Ishikawa (cell line): ENCODE results near the gene TFAP2D.

Experiments
- CEBPB ChIP-seq: IDR thresholded peaks from 2 replicates; pipeline ENCODE4 v1.6.1; 2012
- CREB1 ChIP-seq: IDR thresholded peaks from 2 replicates; pipeline ENCODE4 v1.6.1; 2012; ENCODE audit warnings: low read depth
- EGR1 ChIP-seq: IDR thresholded peaks from 2 replicates; pipeline ENCODE4 v1.6.1; 2012
- EP300 ChIP-seq: IDR thresholded peaks from 2 replicates; pipeline ENCODE4 v1.6.1; 2012; ENCODE audit warnings: borderline replicate concordance
- FOXM1 ChIP-seq: IDR thresholded peaks from 2 replicates; pipeline ENCODE4 v1.6.1; 2012; ENCODE audit warnings: low read depth, borderline replicate concordance
- NFIC ChIP-seq: IDR thresholded peaks from 2 replicates; pipeline ENCODE4 v1.6.1; 2012
- RAD21 ChIP-seq: IDR thresholded peaks from 2 replicates; pipeline ENCODE4 v1.6.1; 2012; ENCODE audit warnings: low read depth
- TAF1 ChIP-seq: IDR thresholded peaks from 2 replicates; pipeline ENCODE4 v1.6.1; 2012; ENCODE audit warnings: low read depth, mild to moderate bottlenecking
- TCF12 ChIP-seq: IDR thresholded peaks from 2 replicates; pipeline ENCODE4 v1.6.1; 2012; ENCODE audit warnings: low read depth
- TEAD4 ChIP-seq: IDR thresholded peaks from 2 replicates; pipeline ENCODE4 v1.6.1; 2012
- YY1 ChIP-seq: IDR thresholded peaks from 2 replicates; pipeline ENCODE4 v1.6.1; 2012; ENCODE audit warnings: low read depth
- ZBTB7A ChIP-seq: IDR thresholded peaks from 2 replicates; pipeline ENCODE4 v1.6.1; 2012; ENCODE audit warnings: low read depth
- TF ChIP-seq, protein P1 (sequence below): IDR thresholded peaks from 2 replicates; pipeline ENCODE4 v1.6.1; 2012
- TF ChIP-seq, protein P2 (sequence below): IDR thresholded peaks from 2 replicates; pipeline ENCODE4 v1.6.1; 2012
- TF ChIP-seq, protein P3 (sequence below): IDR thresholded peaks from 2 replicates; pipeline ENCODE4 v1.6.1; 2012; ENCODE audit warnings: low read depth, mild to moderate bottlenecking

Gene TFAP2D

DNA sequence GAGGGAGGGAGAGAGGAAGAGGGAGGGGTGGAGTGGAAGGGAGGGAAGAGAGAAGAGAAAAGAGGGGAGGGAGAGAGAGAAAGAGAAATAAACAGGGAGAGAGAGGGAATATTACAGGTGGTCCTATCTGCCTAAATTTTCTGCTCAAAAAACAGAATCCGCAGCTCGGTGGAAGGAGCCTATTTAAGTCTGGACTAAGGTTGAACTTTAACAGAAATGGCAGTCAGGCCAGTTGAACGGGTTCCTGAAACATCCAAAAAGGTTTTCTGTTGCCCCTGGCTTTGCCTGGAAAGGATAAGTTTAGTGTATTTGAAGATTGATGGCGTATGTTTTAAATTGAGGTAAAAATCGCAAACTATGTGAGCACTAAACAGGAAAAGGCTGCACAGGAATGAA lies 107.5 kb downstream of the TFAP2D start:
- TF ChIP-seq TEAD4 (no peak), EGR1 (no peak), YY1 (no peak), CREB1 (no peak), TCF12 (no peak), EP300 (no peak), FOXM1 (no peak), NFIC (no peak), TAF1 (no peak), CEBPB (no peak), ZBTB7A (no peak), RAD21 (no peak)
- TF ChIP-seq, protein P1, sequence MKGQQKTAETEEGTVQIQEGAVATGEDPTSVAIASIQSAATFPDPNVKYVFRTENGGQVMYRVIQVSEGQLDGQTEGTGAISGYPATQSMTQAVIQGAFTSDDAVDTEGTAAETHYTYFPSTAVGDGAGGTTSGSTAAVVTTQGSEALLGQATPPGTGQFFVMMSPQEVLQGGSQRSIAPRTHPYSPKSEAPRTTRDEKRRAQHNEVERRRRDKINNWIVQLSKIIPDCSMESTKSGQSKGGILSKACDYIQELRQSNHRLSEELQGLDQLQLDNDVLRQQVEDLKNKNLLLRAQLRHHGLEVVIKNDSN, result no peak
- TF ChIP-seq, protein P2, sequence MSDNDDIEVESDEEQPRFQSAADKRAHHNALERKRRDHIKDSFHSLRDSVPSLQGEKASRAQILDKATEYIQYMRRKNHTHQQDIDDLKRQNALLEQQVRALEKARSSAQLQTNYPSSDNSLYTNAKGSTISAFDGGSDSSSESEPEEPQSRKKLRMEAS, result no peak
- TF ChIP-seq, protein P3, sequence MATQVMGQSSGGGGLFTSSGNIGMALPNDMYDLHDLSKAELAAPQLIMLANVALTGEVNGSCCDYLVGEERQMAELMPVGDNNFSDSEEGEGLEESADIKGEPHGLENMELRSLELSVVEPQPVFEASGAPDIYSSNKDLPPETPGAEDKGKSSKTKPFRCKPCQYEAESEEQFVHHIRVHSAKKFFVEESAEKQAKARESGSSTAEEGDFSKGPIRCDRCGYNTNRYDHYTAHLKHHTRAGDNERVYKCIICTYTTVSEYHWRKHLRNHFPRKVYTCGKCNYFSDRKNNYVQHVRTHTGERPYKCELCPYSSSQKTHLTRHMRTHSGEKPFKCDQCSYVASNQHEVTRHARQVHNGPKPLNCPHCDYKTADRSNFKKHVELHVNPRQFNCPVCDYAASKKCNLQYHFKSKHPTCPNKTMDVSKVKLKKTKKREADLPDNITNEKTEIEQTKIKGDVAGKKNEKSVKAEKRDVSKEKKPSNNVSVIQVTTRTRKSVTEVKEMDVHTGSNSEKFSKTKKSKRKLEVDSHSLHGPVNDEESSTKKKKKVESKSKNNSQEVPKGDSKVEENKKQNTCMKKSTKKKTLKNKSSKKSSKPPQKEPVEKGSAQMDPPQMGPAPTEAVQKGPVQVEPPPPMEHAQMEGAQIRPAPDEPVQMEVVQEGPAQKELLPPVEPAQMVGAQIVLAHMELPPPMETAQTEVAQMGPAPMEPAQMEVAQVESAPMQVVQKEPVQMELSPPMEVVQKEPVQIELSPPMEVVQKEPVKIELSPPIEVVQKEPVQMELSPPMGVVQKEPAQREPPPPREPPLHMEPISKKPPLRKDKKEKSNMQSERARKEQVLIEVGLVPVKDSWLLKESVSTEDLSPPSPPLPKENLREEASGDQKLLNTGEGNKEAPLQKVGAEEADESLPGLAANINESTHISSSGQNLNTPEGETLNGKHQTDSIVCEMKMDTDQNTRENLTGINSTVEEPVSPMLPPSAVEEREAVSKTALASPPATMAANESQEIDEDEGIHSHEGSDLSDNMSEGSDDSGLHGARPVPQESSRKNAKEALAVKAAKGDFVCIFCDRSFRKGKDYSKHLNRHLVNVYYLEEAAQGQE, result no peak

DNA sequence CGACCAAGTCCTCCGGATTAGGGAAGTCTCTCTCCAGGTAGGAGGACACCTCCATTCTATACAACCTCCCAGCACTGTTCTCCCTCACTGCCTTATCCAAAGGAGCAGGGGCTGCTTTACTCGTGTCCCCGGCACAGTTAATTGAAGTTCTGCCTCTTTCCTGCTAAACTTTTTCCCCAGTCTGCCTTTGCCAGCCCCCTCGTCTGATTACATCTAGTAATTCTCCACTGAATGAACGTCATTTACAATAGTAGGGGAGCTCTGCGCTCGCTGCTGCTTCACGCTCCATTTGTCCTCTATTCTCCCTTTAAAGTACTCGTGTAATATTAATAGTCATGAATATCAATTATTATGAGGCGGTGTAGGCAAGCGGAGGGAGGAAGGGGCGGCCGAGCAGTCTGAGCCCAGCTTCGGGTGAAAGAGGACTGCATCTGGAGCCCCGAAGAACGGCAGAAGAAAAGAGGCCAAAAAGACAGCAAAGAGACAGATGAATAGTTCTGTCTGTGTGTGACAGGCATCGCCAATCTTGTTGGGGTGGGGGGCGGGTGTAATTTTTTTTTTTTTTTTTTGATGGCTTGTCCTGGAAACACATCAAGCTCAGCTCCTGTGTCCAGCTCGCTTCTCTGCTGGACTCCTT lies 108.2 kb downstream of the TFAP2D start:
- TF ChIP-seq NFIC, result no peak
- TF ChIP-seq EGR1, result no peak
- no peak for TF ChIP-seq FOXM1
- TF ChIP-seq YY1, result no peak
- no peak for TF ChIP-seq EP300
- TF ChIP-seq, protein P1, result no peak
- no peak for TF ChIP-seq RAD21
- no peak for TF ChIP-seq CEBPB
- no peak for TF ChIP-seq CREB1
- TF ChIP-seq, protein P3, result no peak
- TF ChIP-seq, protein P2, result no peak
- TF ChIP-seq TEAD4, result no peak

DNA sequence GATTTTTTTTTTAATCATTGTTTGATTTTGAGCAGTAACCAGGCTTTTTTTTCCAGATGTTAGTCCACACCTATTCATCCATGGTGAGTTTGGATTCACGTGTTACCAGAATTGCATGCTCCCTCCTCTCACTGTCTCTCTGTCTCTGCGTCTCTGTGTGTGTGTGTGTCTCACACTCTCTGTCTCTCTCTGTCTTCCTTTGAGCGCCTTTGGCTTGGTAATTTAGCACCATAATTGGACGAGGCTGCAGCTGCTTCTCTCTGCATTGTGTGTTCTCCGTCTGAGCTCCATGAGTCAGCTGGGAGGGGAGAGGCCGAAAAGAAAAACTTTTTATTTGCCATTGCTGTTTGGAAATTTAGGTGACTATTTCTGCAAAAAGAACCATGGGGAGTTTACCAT lies 108.8 kb downstream of the TFAP2D start:
- TF ChIP-seq TAF1 (no peak), ZBTB7A (no peak), NFIC (no peak), TCF12 (no peak), RAD21 (no peak), EGR1 (no peak), CREB1 (no peak), YY1 (no peak), FOXM1 (no peak), CEBPB (no peak), TEAD4 (no peak), EP300 (no peak)
- TF ChIP-seq, protein P1, result no peak
- TF ChIP-seq, protein P3, result no peak
- TF ChIP-seq, protein P2, result no peak
